Osteoblast (primary cell): ENCODE data around the gene ITPKC. TPM values are rescaled to one million over a fixed set of nuclear protein-coding genes. Genes with fewer than 3 reads are reported as not detected.

Experiments used
- DNase-seq: peaks from one replicate; pipeline ENCODE4 v3.0.0; 2011; ENCODE audit warnings: low spot score, mixed read lengths; ENCODE audit not compliant: insufficient read length; ENCODE audit errors: missing footprints
- H2AFZ ChIP-seq: 2 replicates; pipeline ENCODE4 v1.6.0; 2011; ENCODE audit warnings: mild to moderate bottlenecking, low read length
- H3K27ac ChIP-seq: 2 replicates; pipeline ENCODE4 v1.5.1; 2011; ENCODE audit warnings: mild to moderate bottlenecking, low read depth, low read length, moderate library complexity
- H3K27me3 ChIP-seq: 2 replicates; pipeline ENCODE4 v1.6.0; 2012; ENCODE audit warnings: mild to moderate bottlenecking, control low read depth, inconsistent platforms, low read length, moderate library complexity; ENCODE audit not compliant: insufficient read depth
- H3K36me3 ChIP-seq: 2 replicates; pipeline ENCODE4 v1.5.1; 2011; ENCODE audit warnings: mild to moderate bottlenecking, low read length, control low read depth, moderate library complexity; ENCODE audit not compliant: insufficient read depth
- H3K4me1 ChIP-seq: 2 replicates; pipeline ENCODE4 v1.5.1; 2011; ENCODE audit warnings: mild to moderate bottlenecking, low read length, control low read depth, moderate library complexity; ENCODE audit not compliant: insufficient read depth
- H3K4me2 ChIP-seq: 2 replicates; pipeline ENCODE4 v1.6.0; 2011; ENCODE audit warnings: mild to moderate bottlenecking, low read length; ENCODE audit not compliant: insufficient read depth
- H3K4me3 ChIP-seq: fragments of 200-600 bp; sonication (generic); 3 replicates; pipeline ENCODE4 v1.5.1; 2012; ENCODE audit warnings: mild to moderate bottlenecking, low read length, inconsistent platforms; ENCODE audit not compliant: insufficient read depth
- H3K79me2 ChIP-seq: 2 replicates; pipeline ENCODE4 v1.6.0; 2012; ENCODE audit warnings: mild to moderate bottlenecking, low read length, control low read depth, inconsistent platforms; ENCODE audit not compliant: insufficient read depth
- H3K9me3 ChIP-seq: 2 replicates; pipeline ENCODE4 v1.5.1; 2011; ENCODE audit warnings: low read depth, low read length, control low read depth
- H4K20me1 ChIP-seq: 2 replicates; pipeline ENCODE4 v1.6.0; 2012; ENCODE audit warnings: mild to moderate bottlenecking, low read length, control low read depth; ENCODE audit not compliant: insufficient read depth
- total RNA-seq: library from RNA; depleted of rRNA; stranded (reverse); fragments of >200 nt; gene quantifications from 2 replicates; pipeline ENCODE4 v1.2.3, GENCODE V29; 2012
- TF ChIP-seq, protein P1 (sequence below): IDR thresholded peaks from 2 replicates; pipeline ENCODE4 v1.5.1; 2011; ENCODE audit warnings: mild to moderate bottlenecking, low read depth, low read length, moderate library complexity; ENCODE audit errors: extremely low read depth

The ITPKC gene
- total RNA-seq, 1 donor, result 9.8 TPM

- no peak overlapping the region for H3K4me2 ChIP-seq
- H3K79me2 ChIP-seq, result peaks cover under 1% of the 10 kb centered on the region
- no peaks in the 10 kb centered on the region for H3K27me3 ChIP-seq
- H3K27ac ChIP-seq, result no peak overlapping the region
- no peak overlapping the region for H3K4me3 ChIP-seq
- H3K9me3 ChIP-seq, result no peaks in the 10 kb centered on the region
- peaks cover 7% of the 10 kb centered on the region for H3K4me1 ChIP-seq
- DNase-seq, result no peak
- TF ChIP-seq, protein P1, sequence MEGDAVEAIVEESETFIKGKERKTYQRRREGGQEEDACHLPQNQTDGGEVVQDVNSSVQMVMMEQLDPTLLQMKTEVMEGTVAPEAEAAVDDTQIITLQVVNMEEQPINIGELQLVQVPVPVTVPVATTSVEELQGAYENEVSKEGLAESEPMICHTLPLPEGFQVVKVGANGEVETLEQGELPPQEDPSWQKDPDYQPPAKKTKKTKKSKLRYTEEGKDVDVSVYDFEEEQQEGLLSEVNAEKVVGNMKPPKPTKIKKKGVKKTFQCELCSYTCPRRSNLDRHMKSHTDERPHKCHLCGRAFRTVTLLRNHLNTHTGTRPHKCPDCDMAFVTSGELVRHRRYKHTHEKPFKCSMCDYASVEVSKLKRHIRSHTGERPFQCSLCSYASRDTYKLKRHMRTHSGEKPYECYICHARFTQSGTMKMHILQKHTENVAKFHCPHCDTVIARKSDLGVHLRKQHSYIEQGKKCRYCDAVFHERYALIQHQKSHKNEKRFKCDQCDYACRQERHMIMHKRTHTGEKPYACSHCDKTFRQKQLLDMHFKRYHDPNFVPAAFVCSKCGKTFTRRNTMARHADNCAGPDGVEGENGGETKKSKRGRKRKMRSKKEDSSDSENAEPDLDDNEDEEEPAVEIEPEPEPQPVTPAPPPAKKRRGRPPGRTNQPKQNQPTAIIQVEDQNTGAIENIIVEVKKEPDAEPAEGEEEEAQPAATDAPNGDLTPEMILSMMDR, result no peak
- H2AFZ ChIP-seq, result no peak overlapping the region
- H3K36me3 ChIP-seq, result peaks cover 30% of the 10 kb centered on the region
- H4K20me1 ChIP-seq, result no peaks in the 10 kb centered on the region
Measured at GRCh38 chr19:40707615-40708014, 9.3 kb upstream of the ITPKC start.

DNA sequence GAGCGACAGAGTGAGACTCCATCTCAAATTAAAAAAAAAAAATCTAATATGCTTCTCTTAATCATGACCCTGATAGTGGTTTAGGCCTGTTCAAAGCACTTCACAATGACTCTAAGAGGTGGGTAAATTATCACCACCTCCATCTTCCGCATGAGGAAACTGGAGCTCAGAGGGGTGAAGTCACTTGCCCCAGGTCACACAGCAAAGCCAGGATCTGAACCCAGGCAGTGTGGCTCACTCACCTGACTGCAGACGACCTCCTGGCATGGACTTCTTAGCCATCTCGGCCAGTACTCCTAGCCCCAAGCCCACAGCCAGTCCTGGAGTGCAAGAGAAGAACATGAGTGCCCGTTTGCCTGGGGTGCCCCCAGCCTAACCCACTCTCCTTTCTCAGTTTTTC lies 7.1 kb upstream of the ITPKC start:
- TF ChIP-seq, protein P1, result no peak
- no peak for DNase-seq
- peaks cover 20% of the 10 kb centered on the region for H3K36me3 ChIP-seq
- H3K27ac ChIP-seq, result no peak overlapping the region
- no peaks in the 10 kb centered on the region for H3K27me3 ChIP-seq
- no peak overlapping the region for H3K4me3 ChIP-seq
- H3K79me2 ChIP-seq, result peaks cover 12% of the 10 kb centered on the region
- H4K20me1 ChIP-seq, result no peaks in the 10 kb centered on the region
- peaks cover 13% of the 10 kb centered on the region for H3K4me1 ChIP-seq
- no peak overlapping the region for H3K4me2 ChIP-seq
- no peak overlapping the region for H2AFZ ChIP-seq
- H3K9me3 ChIP-seq, result no peaks in the 10 kb centered on the region

DNA sequence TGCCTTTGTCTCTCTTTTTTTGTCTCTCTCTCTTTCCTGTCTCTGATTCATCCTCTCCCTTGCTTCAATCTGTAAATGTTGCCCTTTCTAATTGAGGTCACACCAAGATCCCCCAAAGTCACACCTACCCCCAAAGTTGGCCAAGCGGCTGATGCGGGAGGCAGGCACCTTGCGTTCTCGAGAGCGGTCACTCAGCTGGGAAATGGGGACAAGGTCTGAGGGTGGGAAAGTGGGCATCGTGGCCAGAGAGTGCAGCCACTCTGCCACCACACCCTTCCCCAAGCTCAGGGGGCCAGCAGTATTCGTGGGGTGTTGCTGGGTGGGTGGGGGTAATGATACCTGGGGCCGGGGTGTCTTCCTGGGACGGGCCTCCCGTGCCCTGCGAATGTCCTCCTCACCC lies 3.0 kb upstream of the ITPKC start:
- peaks cover 28% of the 10 kb centered on the region for H3K4me1 ChIP-seq
- peak overlapping the region; percentile 100 for H3K27ac ChIP-seq
- no peak for DNase-seq
- H3K27me3 ChIP-seq, result no peaks in the 10 kb centered on the region
- TF ChIP-seq, protein P1, result no peak
- no peaks in the 10 kb centered on the region for H3K9me3 ChIP-seq
- H4K20me1 ChIP-seq, result no peaks in the 10 kb centered on the region
- H3K36me3 ChIP-seq, result peaks cover 11% of the 10 kb centered on the region
- peak overlapping the region; percentile 77 for H3K4me2 ChIP-seq
- peak overlapping the region; percentile 80 for H3K4me3 ChIP-seq
- H2AFZ ChIP-seq, result no peak overlapping the region
- H3K79me2 ChIP-seq, result peaks cover 29% of the 10 kb centered on the region

DNA sequence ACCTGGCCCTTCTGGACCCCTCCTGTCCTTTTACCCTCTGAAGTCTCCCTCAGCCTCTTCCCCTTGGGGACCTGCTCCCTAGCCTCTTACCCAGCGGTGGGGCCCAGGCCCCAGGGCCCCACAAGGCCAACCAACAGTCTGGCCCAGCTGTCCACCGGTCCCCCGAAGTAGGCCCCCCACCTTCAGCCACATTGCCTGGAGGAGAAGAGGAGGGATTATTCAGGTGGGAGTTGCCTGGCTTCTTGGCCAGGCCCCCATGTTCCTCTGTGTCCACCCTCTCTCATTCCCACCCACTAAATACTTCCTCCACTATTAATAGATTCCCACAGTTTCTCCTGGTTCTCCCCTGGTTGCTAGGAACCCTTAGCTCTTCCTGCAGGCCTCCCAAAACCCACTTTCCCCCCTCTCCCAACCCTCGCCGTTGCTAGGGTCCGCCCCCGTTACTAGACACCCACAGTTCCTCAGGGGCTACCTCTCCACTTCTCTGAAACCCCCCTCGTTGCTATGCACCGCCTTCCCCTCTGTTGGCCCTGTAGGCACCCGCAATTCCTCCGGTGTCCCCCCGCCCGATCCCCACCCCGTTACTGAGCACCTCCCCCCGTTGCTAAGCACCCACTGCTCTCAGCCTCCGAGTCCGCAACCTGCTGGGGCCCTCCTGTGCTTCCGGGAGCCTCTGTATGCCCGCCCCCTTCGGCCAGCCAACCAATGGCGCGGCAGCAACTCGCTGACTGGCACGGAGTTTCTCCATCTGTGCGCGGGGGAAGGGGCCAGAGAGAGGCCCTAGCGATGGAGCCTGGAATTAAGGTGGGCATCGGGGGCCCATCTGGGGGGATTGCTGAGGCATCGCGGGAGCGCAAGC lies 2.2 kb upstream of the ITPKC start:
- Histone ChIP-seq H3K36me3 (peaks cover 11% of the 10 kb centered on the region), H3K4me3 (peak overlapping the region; percentile 80), H3K9me3 (no peaks in the 10 kb centered on the region), H3K4me1 (peaks cover 32% of the 10 kb centered on the region), H4K20me1 (peaks cover 4% of the 10 kb centered on the region), H3K27ac (peak overlapping the region; percentile 100), H3K79me2 (peaks cover 36% of the 10 kb centered on the region), H3K27me3 (no peaks in the 10 kb centered on the region), H3K4me2 (peak overlapping the region; percentile 77), H2AFZ (peak overlapping the region; percentile 90)
- TF ChIP-seq, protein P1, result no peak
- DNase-seq, result peak; percentile 98
